ENCODE data around the gene NPSR1. TPM values are rescaled to one million over a fixed set of nuclear protein-coding genes. Genes with fewer than 3 reads are reported as not detected.
"Not testable (repeated sequence)": the region's sequence is repeated elsewhere in the genome, so short reads cannot be mapped to it uniquely, and the experiment has no call there.

The NPSR1 gene, protein sequence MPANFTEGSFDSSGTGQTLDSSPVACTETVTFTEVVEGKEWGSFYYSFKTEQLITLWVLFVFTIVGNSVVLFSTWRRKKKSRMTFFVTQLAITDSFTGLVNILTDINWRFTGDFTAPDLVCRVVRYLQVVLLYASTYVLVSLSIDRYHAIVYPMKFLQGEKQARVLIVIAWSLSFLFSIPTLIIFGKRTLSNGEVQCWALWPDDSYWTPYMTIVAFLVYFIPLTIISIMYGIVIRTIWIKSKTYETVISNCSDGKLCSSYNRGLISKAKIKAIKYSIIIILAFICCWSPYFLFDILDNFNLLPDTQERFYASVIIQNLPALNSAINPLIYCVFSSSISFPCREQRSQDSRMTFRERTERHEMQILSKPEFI
- not detected for total RNA-seq

DNA sequence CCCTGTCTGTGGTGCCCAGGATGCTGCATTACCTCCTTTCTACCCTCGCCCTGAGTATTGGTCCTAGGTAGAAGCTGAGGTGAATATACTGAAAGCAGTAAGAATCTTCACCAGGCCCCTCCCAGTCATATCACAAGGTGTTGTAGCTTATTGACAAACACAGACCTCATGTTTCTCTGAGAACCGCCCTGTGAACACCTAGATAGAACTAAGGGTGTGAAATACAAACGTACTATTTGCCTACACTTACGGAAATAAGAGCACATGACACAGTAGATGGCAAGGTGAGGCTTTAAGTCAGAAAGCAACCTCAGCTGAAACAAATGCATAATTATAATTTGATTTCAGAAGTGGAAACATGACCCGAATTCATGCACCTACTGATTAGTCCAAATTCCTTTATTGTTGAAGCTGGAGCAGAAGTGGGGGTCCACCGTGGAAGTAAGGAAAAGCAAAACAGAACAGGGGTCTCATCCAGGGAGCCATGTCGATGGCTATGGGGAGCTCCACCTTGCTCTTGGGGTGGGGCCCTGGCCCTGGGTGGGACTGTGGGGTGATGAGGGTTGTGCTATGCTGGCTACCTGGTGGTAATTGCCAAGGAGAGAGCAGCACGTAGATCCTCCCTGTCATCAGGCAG lies at the start of gene NPSR1:
Gene NPSR1, plus strand, starts transcription at position 587 of the 637 bp plus-strand sequence. CDS start 195 bp downstream, outside the sequence.
- no peak for DNase-seq

DNA sequence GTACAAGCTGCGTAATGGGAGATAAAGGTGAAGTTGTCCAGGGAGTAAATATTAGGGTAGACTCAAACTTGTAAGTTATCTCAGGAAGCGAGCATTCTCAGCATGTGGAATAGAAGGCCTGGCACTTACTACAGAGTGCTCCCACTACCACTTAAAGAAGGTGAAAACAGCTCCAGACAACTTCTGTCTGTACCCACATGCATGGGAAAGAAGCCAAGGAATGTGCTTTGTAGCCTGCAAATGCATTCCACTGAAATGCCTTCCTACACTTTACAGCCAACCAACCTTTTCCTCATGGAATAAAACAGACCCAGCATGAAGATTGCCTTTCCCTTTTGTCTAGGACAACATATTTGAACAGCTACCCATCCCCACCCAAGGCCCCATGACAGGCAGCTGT lies 45.4 kb upstream of the NPSR1 start:
- no peak for DNase-seq

DNA sequence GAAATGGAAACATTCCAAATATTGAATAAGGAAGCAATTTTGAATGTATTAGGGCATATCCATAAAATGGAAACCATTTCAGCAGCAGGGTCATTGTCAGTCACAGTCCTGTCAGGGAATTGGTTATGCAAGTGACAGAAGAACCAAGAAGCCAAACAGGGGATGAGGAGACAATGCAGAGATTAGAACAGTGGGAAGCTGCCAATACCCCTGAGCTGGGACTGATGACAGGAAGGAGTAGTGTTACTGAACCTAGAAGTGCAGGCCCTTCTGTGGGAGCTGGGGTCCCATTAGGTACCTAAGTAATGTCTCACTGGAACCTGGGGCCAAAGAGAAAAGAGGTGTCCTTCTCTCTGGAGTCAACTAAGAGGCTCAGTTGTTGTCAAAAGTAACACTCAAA lies 37.6 kb upstream of the NPSR1 start:
- DNase-seq, result no peak

DNA sequence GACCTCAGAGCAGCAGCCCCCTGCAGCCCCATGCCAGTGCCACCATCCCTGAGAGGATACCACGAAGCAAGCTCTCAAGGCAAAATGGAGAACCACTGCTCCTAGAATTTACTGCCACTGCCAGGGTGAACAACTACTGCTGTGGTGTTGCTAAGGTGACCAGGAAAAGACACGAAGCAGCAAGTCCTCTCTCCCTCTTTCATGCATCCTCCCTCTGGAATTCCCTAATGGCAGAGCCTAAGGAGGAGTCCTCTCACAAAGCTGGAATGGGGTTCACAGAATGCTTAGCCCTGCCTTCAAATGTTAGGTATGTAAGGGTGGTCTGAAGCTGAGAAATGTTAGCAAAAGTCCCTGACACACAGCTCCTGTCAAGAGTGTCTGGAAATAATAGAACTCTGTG lies 35.8 kb upstream of the NPSR1 start:
- DNase-seq, result no peak

DNA sequence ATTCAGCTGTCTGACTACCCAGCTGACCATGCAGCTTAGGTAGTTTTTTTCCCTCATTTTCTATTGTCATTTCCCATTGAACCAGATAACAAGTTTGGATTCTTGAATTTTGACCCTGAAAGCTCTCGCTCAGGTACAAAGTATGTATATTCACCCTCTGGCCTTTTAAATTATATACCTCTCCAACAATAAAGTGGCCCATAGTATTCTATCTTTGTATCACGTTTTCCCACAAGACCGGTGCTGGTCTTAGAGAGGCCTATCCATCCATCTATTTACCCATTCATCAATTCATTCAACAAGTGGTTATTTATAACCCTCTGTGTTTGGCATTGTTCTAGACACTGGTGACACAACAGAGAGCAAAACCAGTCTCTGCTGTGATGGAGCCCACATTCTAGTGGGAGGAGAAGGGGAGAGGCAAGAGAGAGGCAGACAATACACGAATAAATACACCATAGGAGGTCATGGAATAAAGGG lies 35.2 kb upstream of the NPSR1 start:
- DNase-seq, result no peak

DNA sequence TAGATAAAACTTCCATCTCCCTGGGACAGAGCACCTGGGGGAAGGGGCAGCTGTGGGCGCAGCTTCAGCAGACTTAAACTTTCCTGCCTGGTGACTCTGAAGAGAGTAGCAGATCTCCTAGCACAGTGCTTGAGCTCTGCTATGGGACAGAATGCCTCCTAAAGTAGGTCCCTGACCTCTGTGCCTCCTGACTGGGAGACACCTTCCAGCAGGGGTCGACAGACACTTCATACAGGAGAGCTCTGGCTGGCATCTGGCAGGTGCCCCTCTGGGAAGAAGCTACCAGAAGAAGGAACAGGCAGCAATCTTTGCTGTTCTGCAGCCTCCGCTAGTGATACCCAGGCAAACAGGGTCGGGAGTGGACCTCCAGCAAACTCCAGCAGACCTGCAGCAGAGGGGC lies 29.4 kb upstream of the NPSR1 start:
- DNase-seq, result not testable (repeated sequence)

DNA sequence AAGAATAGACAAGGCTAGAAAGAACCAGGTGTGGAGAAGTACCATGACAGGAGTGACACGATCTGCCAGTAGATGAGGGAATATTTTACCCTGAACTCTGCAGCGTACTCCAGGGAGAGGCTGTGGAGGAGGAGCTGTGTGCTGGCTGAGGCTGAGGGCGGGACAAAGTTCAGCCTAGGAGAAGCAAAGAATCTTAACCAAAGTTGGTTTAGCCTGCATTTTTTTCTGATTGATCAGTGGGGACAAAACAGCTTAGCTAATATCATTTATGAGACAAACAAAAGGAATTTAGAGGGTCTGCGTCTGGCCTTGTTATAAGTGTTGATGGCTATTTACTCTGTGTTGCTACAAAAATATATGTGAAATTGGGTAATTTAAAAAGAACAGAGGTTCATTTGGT lies 5.2 kb upstream of the NPSR1 start:
- no peak for DNase-seq

DNA sequence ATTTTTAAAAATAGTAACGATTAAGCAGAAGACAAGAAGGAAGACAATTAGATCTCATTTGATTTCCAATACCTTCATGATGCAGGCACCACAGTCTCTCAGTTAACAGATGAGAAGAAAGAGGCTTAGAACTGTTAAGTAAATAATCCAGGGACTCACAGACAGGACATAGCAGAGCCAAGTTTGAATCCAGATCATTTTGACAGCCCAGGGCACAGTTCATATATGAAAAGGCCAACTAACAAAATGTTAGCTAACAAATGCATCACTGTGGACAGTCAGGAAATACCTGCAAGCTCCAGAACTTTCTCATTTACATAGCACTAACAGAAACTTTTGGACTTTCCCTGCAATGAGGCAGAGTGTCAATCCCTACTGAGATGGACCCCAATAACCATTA lies 4.2 kb upstream of the NPSR1 start:
- no peak for DNase-seq

DNA sequence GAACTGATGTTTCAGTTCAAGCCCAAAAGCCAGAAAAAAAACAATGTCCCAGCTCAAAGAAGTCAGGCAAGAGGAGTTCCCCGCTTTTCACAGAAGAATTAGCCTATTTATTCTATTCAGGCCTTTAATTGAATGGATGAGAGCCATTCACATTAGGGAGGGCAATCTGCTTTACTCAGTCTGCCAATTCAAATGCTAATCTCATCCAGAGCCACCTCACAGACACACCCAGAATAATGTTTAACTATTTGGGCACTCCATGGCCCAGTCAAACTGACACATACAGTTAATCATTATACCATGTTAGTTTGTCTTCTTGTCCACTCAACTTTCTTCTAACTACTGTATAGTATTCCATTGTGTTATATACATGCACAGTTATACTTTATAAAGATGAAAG lies 2.6 kb upstream of the NPSR1 start:
- DNase-seq, result no peak

DNA sequence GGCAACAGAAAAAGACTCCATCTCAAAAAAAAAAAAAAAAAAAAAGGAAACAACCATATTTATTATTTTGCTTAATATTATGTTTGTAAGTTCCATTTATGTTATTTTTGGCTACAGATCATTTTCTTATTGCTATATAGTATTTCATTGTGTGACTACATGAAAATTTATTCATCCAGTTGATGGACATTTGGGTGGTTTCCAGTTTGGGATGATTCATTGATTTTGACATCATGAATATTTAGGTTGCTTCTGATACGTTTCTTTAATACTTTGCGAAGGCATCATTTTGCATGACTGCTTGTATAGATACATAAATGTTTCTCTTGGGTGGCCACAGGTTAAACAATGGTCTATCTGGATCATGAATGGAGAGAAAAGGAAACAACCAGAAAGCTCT lies 2.0 kb upstream of the NPSR1 start:
- no peak for DNase-seq

DNA sequence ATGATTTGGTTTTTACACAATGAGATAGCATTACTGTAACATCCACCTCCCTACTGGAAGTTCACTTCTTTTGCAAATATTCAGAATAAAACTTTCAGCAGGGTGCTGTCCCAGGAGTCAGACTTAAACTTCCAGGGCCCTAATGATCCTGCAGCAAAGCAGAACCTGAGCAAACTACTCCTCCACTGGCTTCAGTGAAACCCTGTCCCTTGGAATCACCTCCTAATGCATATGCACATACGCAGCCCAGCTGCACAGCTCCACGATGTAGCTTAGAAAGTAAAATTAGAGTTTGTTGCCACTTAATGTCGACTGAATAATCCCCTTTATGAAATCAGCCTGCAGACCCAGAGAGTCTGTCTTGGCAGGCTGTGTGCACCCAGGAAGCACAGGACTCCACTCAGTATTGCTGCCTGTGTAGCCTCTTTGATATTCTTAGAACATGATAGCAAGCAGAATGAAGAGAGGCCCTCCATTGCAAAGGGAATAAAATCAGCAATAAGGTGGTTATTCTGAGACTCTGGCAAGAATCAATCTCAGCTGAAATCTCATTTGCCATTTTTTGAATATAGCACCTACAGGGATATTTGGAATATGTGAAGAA lies 1.6 kb downstream of the NPSR1 start:
- DNase-seq, result no peak

DNA sequence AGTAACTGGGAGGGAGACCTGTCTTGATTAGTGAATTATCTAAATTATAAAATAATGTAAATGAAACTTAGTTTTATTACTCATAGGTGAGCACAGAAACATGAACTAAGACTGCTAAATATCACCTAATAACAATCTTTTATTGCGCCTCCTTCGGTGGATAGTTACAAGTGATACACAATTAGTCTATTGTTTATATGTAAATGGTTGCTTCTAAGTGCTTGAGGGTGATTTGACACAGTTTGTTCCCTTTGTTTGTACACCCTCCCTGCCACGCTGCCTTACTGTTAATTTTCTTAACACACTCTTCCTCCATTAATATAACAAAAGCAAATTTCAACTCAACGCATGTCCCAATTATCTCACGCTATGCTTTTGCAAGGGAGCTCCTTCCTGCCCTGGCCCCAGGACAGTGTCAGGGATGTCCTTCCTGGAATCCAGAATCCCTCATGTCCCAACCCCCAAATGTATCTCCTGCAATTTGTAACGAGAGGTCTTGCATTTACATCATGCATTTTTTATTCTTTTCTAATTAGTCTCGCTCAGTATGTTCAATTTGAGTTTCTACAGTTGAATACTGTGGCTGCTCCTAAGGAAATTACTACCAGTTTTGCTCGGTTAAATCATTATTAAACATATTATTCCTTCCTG lies 4.2 kb downstream of the NPSR1 start:
- no peak for DNase-seq

DNA sequence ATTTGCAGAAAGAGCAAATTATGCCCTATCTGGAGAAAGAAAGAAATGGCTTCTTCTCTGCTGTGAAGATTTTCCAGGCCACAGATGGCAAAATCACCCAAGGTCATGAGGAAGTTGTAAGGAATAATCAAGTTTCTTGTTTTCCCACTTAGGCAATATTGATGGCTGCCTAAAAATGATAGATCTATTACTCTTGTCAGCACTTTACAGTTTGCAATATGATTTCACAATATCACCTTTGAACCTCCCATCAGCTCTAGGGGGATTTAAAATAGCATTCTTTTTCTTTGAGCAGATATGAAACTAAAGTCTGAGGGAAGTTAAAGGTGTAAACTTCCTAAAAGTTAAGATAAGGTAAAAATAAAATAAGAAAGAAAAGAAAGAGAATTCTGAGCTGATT lies 6.7 kb downstream of the NPSR1 start:
- DNase-seq, result no peak

DNA sequence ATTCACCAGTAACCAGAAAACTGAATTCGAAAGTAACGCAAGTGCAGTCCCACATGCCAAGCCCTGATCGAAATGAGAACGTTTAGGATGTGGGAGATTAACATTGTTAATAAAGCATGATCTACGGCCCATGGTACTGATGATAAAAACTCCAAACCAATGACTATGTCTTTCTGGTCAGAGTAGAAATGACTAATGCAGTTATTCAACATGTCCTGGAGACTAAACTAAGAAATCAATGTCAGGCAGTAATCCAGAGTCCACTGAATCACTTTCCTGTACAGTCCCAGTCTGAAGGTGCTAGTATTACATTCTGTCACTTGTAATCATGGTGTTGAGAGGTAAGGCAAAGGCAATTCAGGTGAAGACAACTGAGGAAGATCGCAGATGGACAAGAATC lies 14.4 kb downstream of the NPSR1 start:
- DNase-seq, result no peak

DNA sequence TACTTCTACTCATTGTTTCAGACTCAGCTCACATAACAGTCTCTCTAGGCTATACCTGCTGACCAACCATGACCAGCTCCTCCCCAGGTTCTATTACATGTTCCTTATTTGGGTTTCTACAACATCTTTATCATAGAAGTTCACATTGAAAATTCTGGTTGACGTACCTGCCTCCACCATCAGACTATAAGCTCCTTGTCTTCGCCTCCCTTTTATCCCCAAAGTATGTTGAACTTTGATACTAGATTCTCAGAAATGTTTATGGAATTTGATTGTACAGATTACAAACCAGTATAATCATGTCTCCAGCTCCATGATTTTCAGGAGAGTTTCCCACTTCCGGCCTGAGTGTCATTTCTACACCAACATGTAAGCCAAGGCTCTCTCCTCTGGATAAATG lies 15.0 kb downstream of the NPSR1 start:
- DNase-seq, result no peak

DNA sequence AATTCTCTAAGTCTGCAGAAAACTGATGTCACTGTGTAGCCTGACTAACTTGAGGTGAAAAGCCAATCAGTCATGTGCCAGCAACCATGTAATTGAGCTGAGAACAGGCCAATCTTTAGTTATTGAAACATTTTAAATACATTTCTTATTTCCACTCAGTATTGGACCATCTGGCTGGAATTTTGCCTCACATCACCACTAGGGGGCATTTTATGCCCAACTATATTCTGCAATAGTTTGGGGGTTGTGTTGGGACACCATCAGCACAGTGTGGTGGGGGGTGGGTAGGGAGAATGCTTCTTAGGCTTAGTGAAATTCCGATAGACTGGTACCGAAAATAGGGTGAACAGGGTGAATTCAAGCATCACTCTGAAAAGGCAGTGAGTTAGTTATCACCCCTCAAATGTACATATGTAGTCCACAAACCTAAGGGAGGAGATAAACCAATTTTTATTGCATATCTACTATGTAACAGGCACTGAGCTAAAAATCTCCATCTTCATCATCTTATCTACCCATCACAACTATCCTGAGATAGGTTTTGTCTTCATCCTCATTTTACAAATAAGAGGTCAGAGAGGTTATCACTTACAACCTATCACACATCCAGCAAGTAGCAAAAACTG lies 17.8 kb downstream of the NPSR1 start:
- no peak for DNase-seq

DNA sequence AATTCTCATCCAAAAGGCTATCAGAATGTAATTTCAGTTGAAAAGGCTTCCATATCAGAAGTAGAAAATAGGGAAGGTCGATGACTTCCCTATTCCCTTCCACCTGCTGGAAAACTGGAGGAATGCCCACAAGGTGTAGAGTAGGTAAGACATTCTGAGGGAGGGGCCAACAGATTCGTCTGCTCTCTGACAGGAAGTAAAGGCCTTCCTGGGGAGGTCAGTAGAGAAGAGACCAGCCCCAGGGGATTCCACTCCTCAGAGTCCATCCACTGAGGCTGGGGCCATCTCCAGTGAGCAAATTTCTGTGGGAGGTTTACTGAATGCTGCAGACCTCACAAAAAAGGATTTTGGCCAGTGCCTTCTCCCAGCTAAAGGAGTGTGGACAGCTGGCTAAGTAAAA lies 19.5 kb downstream of the NPSR1 start:
- DNase-seq, result no peak

DNA sequence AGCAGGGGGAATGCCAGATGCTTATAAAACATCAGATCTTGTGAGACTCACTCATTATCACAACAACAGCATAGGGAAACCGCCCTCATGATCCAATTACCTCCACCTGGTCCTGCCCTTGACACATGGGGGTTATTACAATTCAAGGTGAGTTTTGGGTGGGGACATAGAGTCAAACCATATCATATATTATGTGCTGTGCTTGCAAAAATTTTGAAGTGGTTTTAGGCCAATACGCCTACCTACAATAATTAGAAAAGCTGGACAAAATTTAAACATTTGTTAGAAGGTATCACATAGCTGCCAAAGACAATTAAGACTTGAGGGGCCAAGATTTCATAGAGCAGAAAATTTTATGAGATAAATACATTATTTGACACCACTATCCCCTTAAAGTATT lies 29.5 kb downstream of the NPSR1 start:
- DNase-seq, result no peak

DNA sequence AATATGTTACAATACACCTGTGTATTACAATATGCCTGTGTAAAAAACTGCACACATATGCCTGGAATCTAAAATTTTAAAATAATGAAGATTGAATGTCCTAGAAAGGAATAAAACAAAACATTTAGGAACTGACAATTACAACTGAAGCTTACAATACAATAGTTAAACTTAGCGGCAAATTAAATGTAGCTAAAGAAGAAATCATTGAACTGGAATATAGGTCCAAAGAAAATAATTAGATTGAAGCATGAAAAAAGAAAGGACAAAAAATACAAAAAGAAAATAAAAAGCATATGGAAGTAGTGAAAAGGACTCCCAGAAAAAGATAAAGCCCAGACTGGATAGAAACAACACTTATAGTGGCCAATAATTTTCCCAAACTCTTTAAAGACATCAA lies 38.4 kb downstream of the NPSR1 start:
- no peak for DNase-seq

DNA sequence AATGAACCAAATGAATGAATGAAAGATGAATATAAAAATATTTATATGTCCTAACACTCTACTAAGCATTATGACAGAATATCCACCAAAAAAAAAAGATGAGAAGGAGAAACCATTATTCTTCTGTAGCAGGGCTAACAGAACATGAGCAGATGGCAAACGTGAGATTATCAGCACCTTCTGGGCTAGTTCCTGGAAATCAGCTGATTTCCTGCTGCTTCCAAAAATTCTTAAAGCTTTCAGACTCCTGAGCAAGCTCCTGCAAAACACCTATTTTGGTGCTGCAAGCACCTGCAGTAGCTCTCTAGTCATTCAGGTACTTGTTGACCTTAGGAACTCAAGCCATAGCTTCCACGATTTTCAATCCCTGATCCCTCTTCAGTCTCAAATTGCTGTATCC lies 51.8 kb downstream of the NPSR1 start:
- no peak for DNase-seq

DNA sequence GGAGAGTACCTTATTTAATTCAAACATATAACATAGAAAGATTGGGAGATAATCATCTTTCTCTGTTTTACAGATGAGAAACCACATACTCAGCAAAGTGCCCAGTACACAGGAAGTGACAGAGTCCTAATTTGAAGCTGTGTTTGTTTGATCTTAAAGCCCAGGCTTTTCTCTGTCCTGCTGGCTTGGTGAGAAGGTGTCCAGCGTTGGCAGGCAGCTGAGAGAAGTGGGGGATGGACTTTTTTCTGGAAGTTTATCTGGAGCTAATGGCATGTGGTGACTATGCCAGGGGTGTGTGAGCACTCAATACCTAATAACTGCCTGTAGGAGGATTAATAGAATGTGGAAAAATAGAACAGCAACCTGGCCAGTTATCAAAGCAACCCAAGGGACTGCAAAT lies 60.8 kb downstream of the NPSR1 start:
- no peak for DNase-seq

DNA sequence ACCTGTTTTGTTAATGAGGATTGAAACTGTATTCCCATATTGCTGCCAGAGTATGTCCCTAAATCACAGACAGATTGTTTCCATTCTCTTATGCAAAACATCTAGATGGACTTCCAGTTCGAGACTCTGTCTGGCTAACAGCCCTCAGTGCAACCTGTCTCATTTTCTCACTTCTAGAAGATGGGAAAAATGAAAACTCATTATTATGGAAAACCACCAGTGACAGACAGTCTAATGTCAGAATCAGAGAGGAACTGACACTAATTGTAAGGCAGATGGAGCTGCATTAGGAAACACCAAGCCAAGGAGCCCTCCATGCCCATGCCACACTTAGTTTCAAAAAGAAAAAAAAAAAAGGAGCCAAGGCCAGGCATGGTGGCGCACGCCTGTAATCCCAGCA lies 61.6 kb downstream of the NPSR1 start:
- DNase-seq, result no peak

DNA sequence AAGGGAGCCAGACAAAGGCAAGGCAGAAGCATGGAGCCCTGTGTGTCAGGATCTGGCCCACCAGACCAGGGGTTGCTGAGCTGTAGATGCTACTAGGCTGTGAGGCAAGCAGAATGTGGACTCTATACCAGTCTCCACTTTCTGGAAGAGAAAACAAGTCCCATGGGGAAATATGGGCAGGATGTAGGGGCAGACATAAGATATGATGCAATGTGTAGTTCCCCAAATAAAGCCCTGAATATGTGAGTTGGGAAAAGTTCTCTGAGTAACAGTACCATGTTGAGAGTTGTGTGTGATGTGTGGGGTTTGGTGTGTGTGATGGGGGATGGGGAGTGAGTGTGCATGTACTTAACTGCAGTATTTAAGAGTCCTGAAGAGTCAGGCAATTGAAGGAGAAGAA lies 62.3 kb downstream of the NPSR1 start:
- no peak for DNase-seq

Data from occipital lobe (tissue), 2 donors.